Smooth muscle cell (in vitro differentiated cells): ENCODE results near the gene SCFD2. TPM values are rescaled to one million over a fixed set of nuclear protein-coding genes. Genes with fewer than 3 reads are reported as not detected.

Source experiments
- DNase-seq: peaks from one replicate; lab custom pipeline; 2025; ENCODE audit not compliant: unreplicated experiment; lab: John Stamatoyannopoulos, UW
- H2AFZ ChIP-seq: fragments of 200-600 bp; sonication (generic); 2 replicates; pipeline ENCODE4 v1.6.0; 2016; ENCODE audit warnings: antibody characterized with exemption, low read depth, mild to moderate bottlenecking
- H3F3A ChIP-seq: fragments of 200-600 bp; sonication (generic); 2 replicates; pipeline ENCODE4 v1.6.0; 2017; ENCODE audit warnings: antibody characterized with exemption, low read depth
- H3K27ac ChIP-seq: fragments of 200-600 bp; sonication (generic); 2 replicates; pipeline ENCODE4 v1.5.1; 2016; ENCODE audit warnings: low read depth, mild to moderate bottlenecking
- H3K27me3 ChIP-seq: fragments of 200-600 bp; sonication (generic); 2 replicates; pipeline ENCODE4 v1.6.1; 2016; ENCODE audit warnings: low read depth, mild to moderate bottlenecking
- H3K36me3 ChIP-seq: fragments of 200-600 bp; sonication (generic); 2 replicates; pipeline ENCODE4 v1.5.1; 2016; ENCODE audit warnings: low read depth
- H3K4me1 ChIP-seq: fragments of 200-600 bp; sonication (generic); 2 replicates; pipeline ENCODE4 v1.5.1; 2016; ENCODE audit warnings: low read depth
- H3K4me2 ChIP-seq: fragments of 200-600 bp; sonication (generic); 2 replicates; pipeline ENCODE4 v1.6.0; 2016; ENCODE audit warnings: mild to moderate bottlenecking
- H3K4me3 ChIP-seq: fragments of 200-600 bp; sonication (generic); 2 replicates; pipeline ENCODE4 v1.5.1; 2016; ENCODE audit warnings: mild to moderate bottlenecking
- H3K79me2 ChIP-seq: fragments of 200-600 bp; sonication (generic); 2 replicates; pipeline ENCODE4 v1.6.0; 2016; ENCODE audit warnings: low read depth, mild to moderate bottlenecking
- H3K9ac ChIP-seq: fragments of 200-600 bp; sonication (generic); 2 replicates; pipeline ENCODE4 v1.6.0; 2016; ENCODE audit warnings: low read depth
- H3K9me3 ChIP-seq: fragments of 200-600 bp; sonication (generic); replicated peaks from 2 replicates; pipeline ENCODE4 v1.5.1; 2016; ENCODE audit warnings: low read depth
- H4K20me1 ChIP-seq: fragments of 200-600 bp; sonication (generic); 2 replicates; pipeline ENCODE4 v1.6.0; 2016; ENCODE audit warnings: low read depth
- CTCF ChIP-seq: fragments of 200-600 bp; sonication (generic); IDR thresholded peaks from 2 replicates; pipeline ENCODE4 v1.5.1; 2017; ENCODE audit warnings: borderline replicate concordance, mild to moderate bottlenecking, antibody characterized with exemption; ENCODE audit not compliant: insufficient read depth, poor library complexity, severe bottlenecking
- WGBS: methylation state at CpG from one replicate; pipeline ENCODE4 v1.1.7; 2016; ENCODE audit warnings: low lambda C conversion rate; 5-methylcytosine and 5-hydroxymethylcytosine counted together
- polyA plus RNA-seq: library from polyadenylated mRNA; unstranded; fragments of >200 nt; fragmentation: Nextera tagmentation; extraction: Ambion mirVana; gene quantifications from 2 replicates; pipeline ENCODE4 v1.2.1, GENCODE V29; 2016
- total RNA-seq: library from RNA; depleted of rRNA; stranded (reverse); fragments of >200 nt; gene quantifications from 2 replicates; pipeline ENCODE4 v1.2.3, GENCODE V29; 2014

The SCFD2 gene
- total and polyA plus RNA-seq, 2 experiments from 2014 or later: 7.8 to 11.4 TPM

DNA sequence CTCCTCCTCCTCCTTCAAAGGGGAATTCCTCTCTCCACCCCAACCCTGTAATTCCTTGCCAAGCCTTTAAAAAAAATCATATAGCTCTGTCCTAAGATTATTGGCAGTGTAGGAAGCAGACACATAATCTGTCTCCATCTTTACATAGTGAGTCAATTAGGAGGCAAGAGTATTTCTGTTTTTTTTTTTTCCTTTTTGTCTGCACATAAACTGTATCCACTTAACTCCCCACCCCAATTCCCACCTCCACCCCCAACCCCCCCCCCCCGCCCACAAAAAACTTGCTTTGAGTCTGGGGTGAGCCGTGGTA is 321.3 kb downstream of the SCFD2 start:
- Histone ChIP-seq H3K4me3 (no peak overlapping the region), H3K27me3 (no peaks in the 10 kb centered on the region), H3K27ac (no peak overlapping the region), H3K9ac (no peak overlapping the region), H3K79me2 (no peaks in the 10 kb centered on the region), H3K9me3 (no peaks in the 10 kb centered on the region), H4K20me1 (no peaks in the 10 kb centered on the region), H3K36me3 (no peaks in the 10 kb centered on the region), H3K4me2 (no peak overlapping the region), H3K4me1 (no peaks in the 10 kb centered on the region), H3F3A (no peaks in the 10 kb centered on the region), H2AFZ (no peak overlapping the region)
- no peak for DNase-seq
- TF ChIP-seq CTCF: no peak
- 49% methylated on average over 2 of the region's 2 CpGs for WGBS

DNA sequence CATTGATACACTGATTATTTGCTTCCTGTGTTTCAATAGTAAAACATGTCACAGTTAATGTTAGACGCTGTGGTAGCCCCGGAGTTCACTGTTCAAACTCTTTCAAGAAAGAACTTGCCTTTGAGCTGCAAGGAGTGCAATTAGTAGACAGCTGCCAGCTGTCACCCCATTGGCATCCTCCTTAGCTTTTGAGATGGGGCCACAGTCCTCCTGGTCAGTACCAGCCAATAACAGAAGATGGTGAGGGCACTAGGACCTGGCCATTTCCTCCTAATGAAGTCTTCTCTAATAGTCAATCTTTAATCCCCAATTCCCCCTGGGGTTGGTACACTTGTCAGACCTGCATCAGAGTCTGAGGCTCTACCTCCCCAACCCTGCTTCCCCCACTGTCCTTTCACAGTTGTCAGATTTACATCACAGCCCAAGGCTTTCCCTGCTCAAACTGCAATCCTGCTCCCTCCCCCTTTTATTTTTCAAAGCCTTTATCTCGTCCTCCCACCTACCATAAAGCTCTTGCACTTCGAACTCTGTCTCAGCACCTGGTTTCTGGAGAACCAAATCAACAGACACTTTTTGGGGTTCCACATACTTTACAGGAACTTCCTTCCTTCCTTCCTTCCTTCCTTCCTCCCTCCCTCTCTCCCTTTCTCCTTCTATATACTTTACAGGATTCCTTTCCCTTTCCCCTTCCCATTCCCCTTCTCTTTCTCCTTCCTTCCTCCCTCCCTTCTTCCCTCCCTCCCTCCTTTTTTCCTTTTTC is 321.8 kb downstream of the SCFD2 start:
- TF ChIP-seq CTCF: no peak
- Histone ChIP-seq H3K4me2 (no peak overlapping the region), H3K9ac (no peak overlapping the region), H3K4me1 (no peaks in the 10 kb centered on the region), H3K36me3 (no peaks in the 10 kb centered on the region), H2AFZ (no peak overlapping the region), H4K20me1 (no peaks in the 10 kb centered on the region), H3K4me3 (no peak overlapping the region), H3K27me3 (no peaks in the 10 kb centered on the region), H3F3A (no peaks in the 10 kb centered on the region), H3K9me3 (no peaks in the 10 kb centered on the region), H3K27ac (no peak overlapping the region), H3K79me2 (no peaks in the 10 kb centered on the region)
- DNase-seq: no peak
- 52% methylated on average over 4 of the region's 4 CpGs for WGBS

DNA sequence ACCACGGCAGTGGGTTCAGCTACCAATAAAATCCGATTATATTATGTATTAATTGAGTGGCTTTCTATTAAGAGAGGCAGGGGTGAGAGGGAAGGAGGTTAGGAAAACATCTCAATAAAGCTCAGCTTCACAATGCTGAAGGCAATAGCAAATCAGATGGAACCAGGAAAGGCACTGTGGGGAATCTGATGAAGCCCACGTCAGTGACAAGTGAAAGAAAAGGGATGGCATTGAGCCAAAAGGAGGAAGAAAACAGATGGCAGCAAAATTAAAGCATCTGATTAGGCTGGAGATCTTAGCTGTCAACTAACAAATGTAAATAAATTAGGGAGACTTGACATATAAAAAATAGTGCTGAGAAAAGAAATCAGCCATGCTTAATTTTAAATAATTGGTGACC is 322.8 kb downstream of the SCFD2 start:
- DNase-seq: no peak
- Histone ChIP-seq H3K79me2 (no peaks in the 10 kb centered on the region), H3K9ac (no peak overlapping the region), H3K4me2 (no peak overlapping the region), H2AFZ (no peak overlapping the region), H3K27me3 (no peaks in the 10 kb centered on the region), H3K4me3 (no peak overlapping the region), H3K36me3 (no peaks in the 10 kb centered on the region), H3K9me3 (no peaks in the 10 kb centered on the region), H3K27ac (no peak overlapping the region), H3F3A (no peaks in the 10 kb centered on the region), H3K4me1 (no peaks in the 10 kb centered on the region), H4K20me1 (no peaks in the 10 kb centered on the region)
- WGBS: 86% methylated on average over 3 of the region's 3 CpGs
- TF ChIP-seq CTCF: no peak

- Histone ChIP-seq H3K36me3 (no peaks in the 10 kb centered on the region), H3K4me2 (peak overlapping the region; percentile 3), H3K9me3 (no peaks in the 10 kb centered on the region), H2AFZ (no peak overlapping the region), H4K20me1 (no peaks in the 10 kb centered on the region), H3K9ac (no peak overlapping the region), H3K79me2 (no peaks in the 10 kb centered on the region), H3K27me3 (no peaks in the 10 kb centered on the region), H3F3A (no peaks in the 10 kb centered on the region), H3K4me1 (no peaks in the 10 kb centered on the region), H3K4me3 (no peak overlapping the region), H3K27ac (no peak overlapping the region)
- WGBS: 81% methylated on average over 2 of the region's 2 CpGs
- DNase-seq: no peak
- no peak for TF ChIP-seq CTCF
Measured at GRCh38 chr4:53040851-53041250, 325.0 kb downstream of the SCFD2 start.
